Liver (tissue), 9 donors: ENCODE data around the gene LDLRAD3. TPM values are rescaled to one million over a fixed set of nuclear protein-coding genes. Genes with fewer than 3 reads are reported as not detected.

ENCODE experiments used
- DNase-seq: peaks from one replicate; pipeline ENCODE4 v3.0.0-alpha.2; 2017; ENCODE audit warnings: low spot score
- H3K27ac ChIP-seq, 2 donors: one replicate each; pipeline ENCODE4 v1.7.0; 2013; ENCODE audit warnings: inconsistent platforms in 2 of 2, low read length in 2 of 2, control low read depth in 1 of 2, low read depth in 1 of 2, mild to moderate bottlenecking in 1 of 2
- H3K27me3 ChIP-seq, 4 donors: one replicate each; pipeline versions ENCODE4 v1.6.1 to v1.7.0; 2013; ENCODE audit warnings: low read length in 3 of 4, inconsistent platforms in 1 of 4, mild to moderate bottlenecking in 1 of 4, moderate library complexity in 1 of 4; ENCODE audit not compliant: control insufficient read depth in 4 of 4, insufficient read depth in 4 of 4
- H3K36me3 ChIP-seq, 4 donors: one replicate each; pipeline versions ENCODE4 v1.6.1 to v1.7.0; 2013; ENCODE audit warnings: low read length in 3 of 4, mild to moderate bottlenecking in 3 of 4, low read depth in 1 of 4, moderate library complexity in 1 of 4; ENCODE audit not compliant: control insufficient read depth in 4 of 4, insufficient read depth in 3 of 4
- H3K4me1 ChIP-seq, 4 donors: one replicate each; pipeline versions ENCODE4 v1.6.1 to v1.7.0; 2013; ENCODE audit warnings: low read length in 3 of 4, mild to moderate bottlenecking in 3 of 4, moderate library complexity in 1 of 4; ENCODE audit not compliant: control insufficient read depth in 4 of 4, insufficient read depth in 4 of 4
- H3K4me3 ChIP-seq, 3 donors: one replicate each; pipeline versions ENCODE4 v1.6.1 to v1.7.0; 2013; ENCODE audit warnings: low read length in 3 of 3, control low read depth in 1 of 3, low read depth in 1 of 3, mild to moderate bottlenecking in 1 of 3
- H3K9ac ChIP-seq, 2 donors: one replicate each; pipeline ENCODE4 v1.7.0; 2013; ENCODE audit warnings: low read length in 2 of 2, mild to moderate bottlenecking in 2 of 2, moderate library complexity in 2 of 2, control low read depth in 1 of 2, low read depth in 1 of 2
- H3K9me3 ChIP-seq, 4 donors: one replicate each; pipeline versions ENCODE4 v1.6.1 to v1.7.0; 2013; ENCODE audit warnings: low read length in 3 of 4; ENCODE audit not compliant: control insufficient read depth in 4 of 4
- ATF3 ChIP-seq: IDR thresholded peaks from 2 replicates; pipeline ENCODE4 v1.6.1; 2016; ENCODE audit warnings: antibody characterized with exemption
- CTCF ChIP-seq: fragments of 150-350 bp; IDR thresholded peaks from 2 replicates; pipeline ENCODE4 v1.5.1; 2017; ENCODE audit warnings: improper control_type of control experiment, low read depth, low read length; ENCODE audit not compliant: missing input control
- EGR1 ChIP-seq, 2 donors: IDR thresholded peaks; 2 replicates each; pipeline ENCODE4 v1.6.1; 2016 to 2018; ENCODE audit warnings: antibody characterized with exemption in 2 of 2, low read depth in 2 of 2
- FOXA1 ChIP-seq: IDR thresholded peaks from 2 replicates; pipeline ENCODE4 v1.6.1; 2016; ENCODE audit warnings: antibody characterized with exemption
- FOXA2 ChIP-seq: IDR thresholded peaks from 2 replicates; pipeline ENCODE4 v1.6.1; 2016; ENCODE audit warnings: antibody characterized with exemption
- GABPA ChIP-seq, 2 donors: IDR thresholded peaks in 1 of 2; conservative IDR thresholded peaks in 1 of 2; 2 replicates each; pipeline ENCODE4 v1.6.1; 2016; ENCODE audit warnings: antibody characterized with exemption in 2 of 2, mild to moderate bottlenecking in 1 of 2, moderate library complexity in 1 of 2
- HNF4A ChIP-seq, 2 donors: conservative IDR thresholded peaks; 2 replicates each; pipeline ENCODE4 v1.6.1; 2016; ENCODE audit warnings: antibody characterized with exemption in 2 of 2, mild to moderate bottlenecking in 2 of 2
- HNF4G ChIP-seq: IDR thresholded peaks from 2 replicates; pipeline ENCODE4 v1.6.1; 2016; ENCODE audit warnings: antibody characterized with exemption
- JUND ChIP-seq, 2 donors: IDR thresholded peaks; 2 replicates each; pipeline ENCODE4 v1.6.1; 2016; ENCODE audit warnings: antibody characterized with exemption in 2 of 2
- MAX ChIP-seq: IDR thresholded peaks from 2 replicates; pipeline ENCODE4 v1.6.1; 2016; ENCODE audit warnings: antibody characterized with exemption
- NR2F2 ChIP-seq: IDR thresholded peaks from 2 replicates; pipeline ENCODE4 v1.6.1; 2016; ENCODE audit warnings: antibody characterized with exemption
- RAD21 ChIP-seq, 2 donors: IDR thresholded peaks; 2 replicates each; pipeline ENCODE4 v1.6.1; 2016; ENCODE audit warnings: antibody characterized with exemption in 2 of 2, mild to moderate bottlenecking in 2 of 2
- REST ChIP-seq: IDR thresholded peaks from 2 replicates; pipeline ENCODE4 v1.6.1; 2016; ENCODE audit warnings: antibody characterized with exemption, mild to moderate bottlenecking
- SP1 ChIP-seq: IDR thresholded peaks from 2 replicates; pipeline ENCODE4 v1.6.1; 2018; ENCODE audit warnings: antibody characterized with exemption, mild to moderate bottlenecking
- TAF1 ChIP-seq: conservative IDR thresholded peaks from 2 replicates; pipeline ENCODE4 v1.6.1; 2016; ENCODE audit warnings: antibody characterized with exemption, mild to moderate bottlenecking
- YY1 ChIP-seq: IDR thresholded peaks from 2 replicates; pipeline ENCODE4 v1.6.1; 2016; ENCODE audit warnings: antibody characterized with exemption, mild to moderate bottlenecking
- ZBTB33 ChIP-seq: IDR thresholded peaks from 2 replicates; pipeline ENCODE4 v1.6.1; 2016; ENCODE audit warnings: antibody characterized with exemption
- WGBS: extraction: QIAGEN DNeasy Blood & Tissue Kit; methylation state at CpG from one replicate; pipeline ENCODE4 v1.1.7; 2013; 5-methylcytosine and 5-hydroxymethylcytosine counted together
- polyA plus RNA-seq, 2 donors: library from polyadenylated mRNA; stranded (reverse) in 1 of 2; unstranded in 1 of 2; fragments of 200-250 nt in 1 of 2; fragments of >200 nt in 1 of 2; fragmentation: Nextera tagmentation in 1 of 2; extraction: Ambion mirVana in 1 of 2; gene quantifications; one replicate each; pipeline versions ENCODE4 v1.2.1 to v1.2.3, GENCODE V29; 2013 to 2015
- total RNA-seq, 2 donors: library from RNA; depleted of rRNA; stranded (reverse); fragments of >200 nt; gene quantifications; one replicate each; pipeline ENCODE4 v1.2.3, GENCODE V29; 2014
- donor health status: healthy.
- donor health status: healthy.
- donor health status: healthy.
- donor health status: healthy.
- donor health status: healthy.

Gene LDLRAD3
- total and polyA plus RNA-seq, 4 donors = 0.75 to 1.3 (median 0.93) TPM

GRCh38 chr11:35949242-35949641 lies 5.4 kb downstream of the LDLRAD3 start:
- no peak overlapping the region for H3K4me3 ChIP-seq
- TF ChIP-seq HNF4A (conservative IDR thresholded peaks at IDR 0.05) (no peak), REST (no peak), EGR1 (IDR thresholded peaks at IDR 0.05; ENCODE audit: low read depth in 2 of 2) (no peak), MAX (no peak), CTCF (no peak), SP1 (no peak), RAD21 (IDR thresholded peaks at IDR 0.05) (no peak), FOXA2 (no peak), NR2F2 (no peak), TAF1 (no peak)
- H3K9ac ChIP-seq = no peak overlapping the region
- no peak overlapping the region for H3K27ac ChIP-seq
- no peak for DNase-seq
- H3K36me3 ChIP-seq = no peaks in the 10 kb centered on the region
- no peaks in the 10 kb centered on the region for H3K9me3 ChIP-seq
- 89% methylated on average over 3 of the region's 3 CpGs for WGBS
- H3K27me3 ChIP-seq = no peaks in the 10 kb centered on the region
- H3K4me1 ChIP-seq = peaks cover 0 to 5% (median 2%) of the 10 kb centered on the region in 4 donors

GRCh38 chr11:35950082-35950481 lies 6.2 kb downstream of the LDLRAD3 start:
- Histone ChIP-seq H3K27me3 (no peaks in the 10 kb centered on the region), H3K36me3 (no peaks in the 10 kb centered on the region), H3K4me3 (no peak overlapping the region), H3K4me1 (no peaks in the 10 kb centered on the region), H3K9me3 (no peaks in the 10 kb centered on the region), H3K27ac (no peak overlapping the region), H3K9ac (no peak overlapping the region)
- WGBS = 80% methylated on average over 5 of the region's 5 CpGs
- DNase-seq = no peak
- TF ChIP-seq SP1 = no peak
- no peak for TF ChIP-seq ATF3
- TF ChIP-seq ZBTB33 = no peak
- TF ChIP-seq GABPA (IDR thresholded peaks at IDR 0.05 in 1 of 2, conservative IDR thresholded peaks at IDR 0.05 in 1 of 2) = no peak
- TF ChIP-seq HNF4G = no peak
- TF ChIP-seq REST = no peak
- TF ChIP-seq HNF4A (conservative IDR thresholded peaks at IDR 0.05) = no peak
- TF ChIP-seq CTCF = no peak
- TF ChIP-seq RAD21 (IDR thresholded peaks at IDR 0.05) = no peak
- TF ChIP-seq NR2F2 = no peak
- TF ChIP-seq FOXA1 = no peak
- TF ChIP-seq YY1 = no peak
- no peak for TF ChIP-seq EGR1 (IDR thresholded peaks at IDR 0.05; ENCODE audit: low read depth in 2 of 2)
- TF ChIP-seq MAX = no peak
- TF ChIP-seq JUND (IDR thresholded peaks at IDR 0.05) = no peak
